T47D (cell line): ENCODE data around the gene SLC28A3.
"Not testable (repeated sequence)": the region's sequence is repeated elsewhere in the genome, so short reads cannot be mapped to it uniquely, and the experiment has no call there.

Source experiments
- DNase-seq, 2 experiments: peaks; one replicate each; pipeline versions ENCODE4 v3.0.0 to v3.0.0-alpha.2; 2011 to 2012; ENCODE audit warnings: low read depth in 1 of 2, low spot score in 1 of 2
- JUND ChIP-seq: IDR thresholded peaks from 2 replicates; pipeline ENCODE4 v1.6.1; 2012; ENCODE audit warnings: low read depth
- in situ Hi-C: cut with HindIII; loops from 2 replicates; pipeline ENCODE4 v1.10.0; 2016; ENCODE audit warnings: low sequenced_read_pairs, low pct_unique_long_range_greater_than_20kb

Gene SLC28A3

GRCh38 chr9:84340535-84340934 lies at the start of gene SLC28A3:
SLC28A3 (minus strand) TSS chr9:84340758; CDS start chr9:84340633, 125 bp downstream.
- no peak for TF ChIP-seq JUND
- no peak for DNase-seq
- in situ Hi-C loops, result no loop called here

GRCh38 chr9:84390254-84390653 lies 49.7 kb upstream of the SLC28A3 start:
- in situ Hi-C loops, DNase-seq: not testable (repeated sequence)

- no peak for DNase-seq
- in situ Hi-C loops, result no loop called here
- TF ChIP-seq JUND, result no peak
These were observed 47.3 kb upstream of the SLC28A3 start for GRCh38 chr9:84387821-84388220.

- in situ Hi-C loops, result no loop called here
- DNase-seq, result no peak
- no peak for TF ChIP-seq JUND
These were observed 46.2 kb upstream of the SLC28A3 start for GRCh38 chr9:84386753-84387152.

GRCh38 chr9:84385386-84386040 lies 45.0 kb upstream of the SLC28A3 start:
- in situ Hi-C loops, result no loop called here
- no peak for DNase-seq
- TF ChIP-seq JUND, result no peak

- TF ChIP-seq JUND, result no peak
- no peak for DNase-seq
- in situ Hi-C loops, result no loop called here
These were observed 44.1 kb upstream of the SLC28A3 start for GRCh38 chr9:84384617-84385016.

- DNase-seq, result no peak
- in situ Hi-C loops, result no loop called here
- no peak for TF ChIP-seq JUND
These were observed 42.6 kb upstream of the SLC28A3 start for GRCh38 chr9:84383178-84383577.

- in situ Hi-C loops, result no loop called here
- DNase-seq, result no peak
- TF ChIP-seq JUND, result no peak
These were observed 42.2 kb upstream of the SLC28A3 start for GRCh38 chr9:84382720-84383119.

- no peak for DNase-seq
- in situ Hi-C loops, result no loop called here
- no peak for TF ChIP-seq JUND
These were observed 41.0 kb upstream of the SLC28A3 start for GRCh38 chr9:84381508-84381907.

- in situ Hi-C loops, result no loop called here
- no peak for TF ChIP-seq JUND
- no peak for DNase-seq
These were observed 39.2 kb upstream of the SLC28A3 start for GRCh38 chr9:84379740-84380139.

GRCh38 chr9:84375954-84376353 lies 35.4 kb upstream of the SLC28A3 start:
- TF ChIP-seq JUND, result no peak
- in situ Hi-C loops, result no loop called here
- DNase-seq, result no peak

GRCh38 chr9:84374516-84374915 lies 34.0 kb upstream of the SLC28A3 start:
- in situ Hi-C loops, result no loop called here

GRCh38 chr9:84374013-84374412 lies 33.5 kb upstream of the SLC28A3 start:
- no peak for TF ChIP-seq JUND
- no peak for DNase-seq
- in situ Hi-C loops, result no loop called here

More at GRCh38 chr9:84374516-84374915, 34.0 kb upstream of the SLC28A3 start:
- no peak for DNase-seq
- TF ChIP-seq JUND, result no peak

GRCh38 chr9:84371737-84372136 lies 31.2 kb upstream of the SLC28A3 start:
- DNase-seq, result no peak
- no peak for TF ChIP-seq JUND
- in situ Hi-C loops, result no loop called here
